ENCODE data around the gene RASA2. TPM values are rescaled to one million over a fixed set of nuclear protein-coding genes. Genes with fewer than 3 reads are reported as not detected.

Gene RASA2
- total RNA-seq, 1 donor from 2014 or later: 13.2 TPM

- Mint-ChIP-seq H3K27me3 (ENCODE audit: unreplicated experiment) (no peaks in the 10 kb centered on the region), H3K27ac (ENCODE audit: unreplicated experiment) (no peak overlapping the region), H3K4me3 (ENCODE audit: unreplicated experiment) (no peak overlapping the region), H3K4me1 (ENCODE audit: low read depth, unreplicated experiment) (peaks cover 3% of the 10 kb centered on the region), H3K9me3 (ENCODE audit: unreplicated experiment) (peaks cover 2% of the 10 kb centered on the region), H3K36me3 (ENCODE audit: unreplicated experiment) (peaks cover 19% of the 10 kb centered on the region)
- no peak for TF ChIP-seq CTCF (IDR thresholded peaks at IDR 0.05; ENCODE audit: partially characterized antibody, unreplicated experiment)
- DNase-seq: no peak
Observed at GRCh38 chr3:141547791-141548190, 61.0 kb downstream of the RASA2 start.

GRCh38 chr3:141550926-141551665 lies 64.3 kb downstream of the RASA2 start:
- DNase-seq: no peak
- no peak overlapping the region for H3K27ac Mint-ChIP-seq (ENCODE audit: unreplicated experiment)
- H3K27me3 Mint-ChIP-seq (ENCODE audit: unreplicated experiment): no peaks in the 10 kb centered on the region
- H3K4me1 Mint-ChIP-seq (ENCODE audit: low read depth, unreplicated experiment): peaks cover 3% of the 10 kb centered on the region
- H3K9me3 Mint-ChIP-seq (ENCODE audit: unreplicated experiment): peaks cover 2% of the 10 kb centered on the region
- TF ChIP-seq CTCF (IDR thresholded peaks at IDR 0.05; ENCODE audit: partially characterized antibody, unreplicated experiment): no peak
- H3K36me3 Mint-ChIP-seq (ENCODE audit: unreplicated experiment): no peaks in the 10 kb centered on the region
- no peak overlapping the region for H3K4me3 Mint-ChIP-seq (ENCODE audit: unreplicated experiment)

- Mint-ChIP-seq H3K4me1 (ENCODE audit: low read depth, unreplicated experiment) (peaks cover 3% of the 10 kb centered on the region), H3K4me3 (ENCODE audit: unreplicated experiment) (no peak overlapping the region), H3K27ac (ENCODE audit: unreplicated experiment) (no peak overlapping the region), H3K27me3 (ENCODE audit: unreplicated experiment) (no peaks in the 10 kb centered on the region), H3K36me3 (ENCODE audit: unreplicated experiment) (no peaks in the 10 kb centered on the region), H3K9me3 (ENCODE audit: unreplicated experiment) (no peaks in the 10 kb centered on the region)
- no peak for DNase-seq
- TF ChIP-seq CTCF (IDR thresholded peaks at IDR 0.05; ENCODE audit: partially characterized antibody, unreplicated experiment): no peak
Observed at GRCh38 chr3:141552440-141552991, 65.7 kb downstream of the RASA2 start.

- H3K4me1 Mint-ChIP-seq (ENCODE audit: low read depth, unreplicated experiment): peaks cover 3% of the 10 kb centered on the region
- H3K27ac Mint-ChIP-seq (ENCODE audit: unreplicated experiment): no peak overlapping the region
- no peak overlapping the region for H3K4me3 Mint-ChIP-seq (ENCODE audit: unreplicated experiment)
- H3K36me3 Mint-ChIP-seq (ENCODE audit: unreplicated experiment): no peaks in the 10 kb centered on the region
- no peak for DNase-seq
- TF ChIP-seq CTCF (IDR thresholded peaks at IDR 0.05; ENCODE audit: partially characterized antibody, unreplicated experiment): no peak
- H3K9me3 Mint-ChIP-seq (ENCODE audit: unreplicated experiment): no peaks in the 10 kb centered on the region
- H3K27me3 Mint-ChIP-seq (ENCODE audit: unreplicated experiment): no peaks in the 10 kb centered on the region
Observed at GRCh38 chr3:141553055-141553454, 66.2 kb downstream of the RASA2 start.

GRCh38 chr3:141556034-141556433 lies 69.2 kb downstream of the RASA2 start:
- H3K27me3 Mint-ChIP-seq (ENCODE audit: unreplicated experiment): no peaks in the 10 kb centered on the region
- no peak overlapping the region for H3K27ac Mint-ChIP-seq (ENCODE audit: unreplicated experiment)
- H3K36me3 Mint-ChIP-seq (ENCODE audit: unreplicated experiment): no peaks in the 10 kb centered on the region
- no peaks in the 10 kb centered on the region for H3K9me3 Mint-ChIP-seq (ENCODE audit: unreplicated experiment)
- no peak overlapping the region for H3K4me3 Mint-ChIP-seq (ENCODE audit: unreplicated experiment)
- no peak for DNase-seq
- no peak for TF ChIP-seq CTCF (IDR thresholded peaks at IDR 0.05; ENCODE audit: partially characterized antibody, unreplicated experiment)
- H3K4me1 Mint-ChIP-seq (ENCODE audit: low read depth, unreplicated experiment): peaks cover 3% of the 10 kb centered on the region

All from glutamatergic neuron (in vitro differentiated cells).